ENCODE data around the gene ENTHD1. TPM values are rescaled to one million over a fixed set of nuclear protein-coding genes. Genes with fewer than 3 reads are reported as not detected.

The ENTHD1 gene
- total RNA-seq, result not detected

- intact Hi-C loops (cut with DNase I), result no loop called here
- DNase-seq (ENCODE audit: extremely low spot score), result no peak
These were observed at the start of gene ENTHD1 for GRCh38 chr22:39893526-39893925. Gene ENTHD1 (minus strand): TSS chr22:39893760. CDS start chr22:39887748, 6,012 bp downstream.

GRCh38 chr22:39943337-39943736, 49.8 kb upstream of the ENTHD1 start:
- H3K9me3 ChIP-seq, result no peaks in the 10 kb centered on the region
- 63% methylated on average over 5 of the region's 5 CpGs for WGBS
- H3K27ac ChIP-seq (replicated peaks in 1 of 4), result no peak overlapping the region
- H3K36me3 ChIP-seq, result no peaks in the 10 kb centered on the region
- intact Hi-C loops (cut with DNase I), result no loop called here
- H3K27me3 ChIP-seq, result peaks cover 0 to 7% (median 0%) of the 10 kb centered on the region in 4 donors
- H3K4me3 ChIP-seq, result no peak overlapping the region
- no peaks in the 10 kb centered on the region for H3K4me1 ChIP-seq
- no peak for TF ChIP-seq POLR2AphosphoS5 (IDR thresholded peaks at IDR 0.05)
- no peak for TF ChIP-seq POLR2A (IDR thresholded peaks at IDR 0.05; ENCODE audit: low read depth)
- TF ChIP-seq EP300 (IDR thresholded peaks at IDR 0.05), result no peak
- TF ChIP-seq CTCF (IDR thresholded peaks at IDR 0.05), result no peak
- DNase-seq (ENCODE audit: extremely low spot score), result no peak

More at GRCh38 chr22:39893526-39893925, at the start of gene ENTHD1:
- no peaks in the 10 kb centered on the region for H3K9me3 ChIP-seq
- TF ChIP-seq CTCF (IDR thresholded peaks at IDR 0.05), result no peak
- TF ChIP-seq POLR2AphosphoS5 (IDR thresholded peaks at IDR 0.05), result no peak
- no peaks in the 10 kb centered on the region for H3K4me1 ChIP-seq
- no peak within 1 kb of the TSS for H3K27ac ChIP-seq (replicated peaks in 1 of 4)
- H3K36me3 ChIP-seq, result no peaks in the 10 kb centered on the region
- WGBS, result 74% methylated on average over 9 of the region's 20 CpGs
- no peak within 1 kb of the TSS for H3K4me3 ChIP-seq
- H3K27me3 ChIP-seq, result peaks cover 0 to 16% (median 0%) of the 10 kb centered on the region in 4 donors

- H3K4me1 ChIP-seq, result no peaks in the 10 kb centered on the region
- peaks cover 0 to 8% (median 0%) of the 10 kb centered on the region in 4 donors for H3K27me3 ChIP-seq
- intact Hi-C loops (cut with DNase I), result no loop called here
- no peak overlapping the region for H3K27ac ChIP-seq (replicated peaks in 1 of 4)
- DNase-seq (ENCODE audit: extremely low spot score), result no peak
- H3K4me3 ChIP-seq, result no peak overlapping the region
- no peaks in the 10 kb centered on the region for H3K9me3 ChIP-seq
- TF ChIP-seq POLR2AphosphoS5 (IDR thresholded peaks at IDR 0.05), result no peak
- no peak for TF ChIP-seq POLR2A (IDR thresholded peaks at IDR 0.05; ENCODE audit: low read depth)
- no peak for TF ChIP-seq EP300 (IDR thresholded peaks at IDR 0.05)
- no peak for TF ChIP-seq CTCF (IDR thresholded peaks at IDR 0.05)
- H3K36me3 ChIP-seq, result no peaks in the 10 kb centered on the region
- 82% methylated on average over 8 of the region's 8 CpGs for WGBS
These were observed 49.1 kb upstream of the ENTHD1 start for GRCh38 chr22:39942439-39943230.

GRCh38 chr22:39941601-39942000, 48.0 kb upstream of the ENTHD1 start:
- no peak for DNase-seq (ENCODE audit: extremely low spot score)
- H3K27ac ChIP-seq (replicated peaks in 1 of 4), result no peak overlapping the region
- H3K9me3 ChIP-seq, result no peaks in the 10 kb centered on the region
- no peaks in the 10 kb centered on the region for H3K4me1 ChIP-seq
- no peak overlapping the region for H3K4me3 ChIP-seq
- TF ChIP-seq POLR2AphosphoS5 (IDR thresholded peaks at IDR 0.05) (no peak), POLR2A (IDR thresholded peaks at IDR 0.05; ENCODE audit: low read depth) (no peak), EP300 (IDR thresholded peaks at IDR 0.05) (no peak), CTCF (IDR thresholded peaks at IDR 0.05) (no peak)
- WGBS, result 85% methylated on average over 2 of the region's 2 CpGs
- peaks cover 0 to 15% (median 0%) of the 10 kb centered on the region in 4 donors for H3K27me3 ChIP-seq
- intact Hi-C loops (cut with DNase I), result no loop called here
- no peaks in the 10 kb centered on the region for H3K36me3 ChIP-seq

Data from esophagus muscularis mucosa (tissue), 4 donors.